ENCODE data around the gene KLHDC1.
A peak's percentile ranks its signal among the peaks of the same experiment; 100 is the strongest.

KLHDC1 gene

DNA sequence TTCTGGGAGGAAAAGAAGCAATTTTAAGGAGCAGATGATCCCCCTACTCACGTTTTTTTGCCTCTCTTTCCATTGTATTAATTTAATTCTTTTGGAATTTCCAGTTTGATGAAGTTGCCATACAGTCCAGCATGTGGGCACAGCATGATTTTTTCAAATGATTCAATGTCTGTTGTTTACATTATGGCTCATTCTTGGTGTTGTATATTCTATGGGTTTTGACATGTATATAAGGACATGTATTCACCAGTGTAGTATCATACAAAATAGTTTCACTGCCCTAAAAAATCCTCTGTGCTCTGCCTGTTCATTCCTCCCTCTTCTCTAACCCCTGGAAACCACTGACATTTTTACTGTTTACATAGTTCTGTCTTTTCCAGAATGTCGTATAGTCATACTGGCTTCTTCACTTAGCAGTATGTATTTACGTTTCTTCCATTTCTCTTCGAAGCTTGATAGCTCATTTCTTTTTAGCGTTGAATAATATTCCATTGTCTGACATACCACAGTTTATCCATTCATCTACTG lies 61.7 kb downstream of the KLHDC1 start:
- Histone ChIP-seq H3K4me3 (ENCODE audit: low read depth, low read length) (no peak overlapping the region), H3K36me3 (no peaks in the 10 kb centered on the region), H3K9me3 (ENCODE audit: severe bottlenecking) (no peaks in the 10 kb centered on the region), H3K27ac (no peak overlapping the region), H3K27me3 (ENCODE audit: insufficient read depth, low read depth, severe bottlenecking) (no peaks in the 10 kb centered on the region)
- DNase-seq: no peak
- TF ChIP-seq, protein P1, sequence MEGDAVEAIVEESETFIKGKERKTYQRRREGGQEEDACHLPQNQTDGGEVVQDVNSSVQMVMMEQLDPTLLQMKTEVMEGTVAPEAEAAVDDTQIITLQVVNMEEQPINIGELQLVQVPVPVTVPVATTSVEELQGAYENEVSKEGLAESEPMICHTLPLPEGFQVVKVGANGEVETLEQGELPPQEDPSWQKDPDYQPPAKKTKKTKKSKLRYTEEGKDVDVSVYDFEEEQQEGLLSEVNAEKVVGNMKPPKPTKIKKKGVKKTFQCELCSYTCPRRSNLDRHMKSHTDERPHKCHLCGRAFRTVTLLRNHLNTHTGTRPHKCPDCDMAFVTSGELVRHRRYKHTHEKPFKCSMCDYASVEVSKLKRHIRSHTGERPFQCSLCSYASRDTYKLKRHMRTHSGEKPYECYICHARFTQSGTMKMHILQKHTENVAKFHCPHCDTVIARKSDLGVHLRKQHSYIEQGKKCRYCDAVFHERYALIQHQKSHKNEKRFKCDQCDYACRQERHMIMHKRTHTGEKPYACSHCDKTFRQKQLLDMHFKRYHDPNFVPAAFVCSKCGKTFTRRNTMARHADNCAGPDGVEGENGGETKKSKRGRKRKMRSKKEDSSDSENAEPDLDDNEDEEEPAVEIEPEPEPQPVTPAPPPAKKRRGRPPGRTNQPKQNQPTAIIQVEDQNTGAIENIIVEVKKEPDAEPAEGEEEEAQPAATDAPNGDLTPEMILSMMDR (IDR thresholded peaks at IDR 0.05; ENCODE audit: low read depth, low read length): no peak

- TF ChIP-seq, protein P1 (IDR thresholded peaks at IDR 0.05; ENCODE audit: low read depth, low read length): no peak
- no peak for DNase-seq
- no peak overlapping the region for H3K4me3 ChIP-seq (ENCODE audit: low read depth, low read length)
- no peak overlapping the region for H3K27ac ChIP-seq
- H3K36me3 ChIP-seq: no peaks in the 10 kb centered on the region
- H3K27me3 ChIP-seq (ENCODE audit: insufficient read depth, low read depth, severe bottlenecking): no peaks in the 10 kb centered on the region
- no peaks in the 10 kb centered on the region for H3K9me3 ChIP-seq (ENCODE audit: severe bottlenecking)
Measured at GRCh38 chr14:49755378-49755777, 62.5 kb downstream of the KLHDC1 start.

GRCh38 chr14:49761839-49762551 lies 69.1 kb downstream of the KLHDC1 start:
- TF ChIP-seq, protein P1 (IDR thresholded peaks at IDR 0.05; ENCODE audit: low read depth, low read length): no peak
- H3K27me3 ChIP-seq (ENCODE audit: insufficient read depth, low read depth, severe bottlenecking): no peaks in the 10 kb centered on the region
- no peaks in the 10 kb centered on the region for H3K36me3 ChIP-seq
- H3K4me3 ChIP-seq (ENCODE audit: low read depth, low read length): no peak overlapping the region
- H3K27ac ChIP-seq: no peak overlapping the region
- no peak for DNase-seq
- no peaks in the 10 kb centered on the region for H3K9me3 ChIP-seq (ENCODE audit: severe bottlenecking)

DNA sequence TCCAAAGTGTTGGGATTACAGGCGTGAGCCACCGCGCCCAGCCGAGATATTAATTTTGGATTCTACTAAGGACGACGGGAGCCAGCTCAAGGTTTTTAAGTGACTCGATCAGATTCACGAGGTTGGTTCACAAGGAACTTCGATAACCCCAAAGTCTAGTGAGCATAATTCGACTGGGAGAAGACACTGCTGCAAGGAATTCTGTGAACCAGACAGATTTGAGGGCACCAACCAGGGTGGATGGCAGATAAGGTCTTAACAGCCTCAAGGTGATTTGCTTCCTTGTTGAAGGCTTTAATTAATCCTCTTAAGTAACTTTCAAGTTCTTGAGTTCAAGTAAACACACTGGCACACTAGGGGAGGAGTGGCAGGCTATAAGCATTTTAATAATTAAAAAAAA lies 73.9 kb downstream of the KLHDC1 start:
- Histone ChIP-seq H3K27ac (peak overlapping the region; percentile 94), H3K36me3 (no peaks in the 10 kb centered on the region; the same call in 1 of the 2 replicates), H3K27me3 (ENCODE audit: insufficient read depth, low read depth, severe bottlenecking) (no peaks in the 10 kb centered on the region), H3K9me3 (ENCODE audit: severe bottlenecking) (no peaks in the 10 kb centered on the region), H3K4me3 (ENCODE audit: low read depth, low read length) (peak overlapping the region; percentile 83)
- DNase-seq: peak; percentile 78
- TF ChIP-seq, protein P1 (IDR thresholded peaks at IDR 0.05; ENCODE audit: low read depth, low read length): no peak

GRCh38 chr14:49767270-49767570 lies 74.3 kb downstream of the KLHDC1 start:
- TF ChIP-seq, protein P1 (IDR thresholded peaks at IDR 0.05; ENCODE audit: low read depth, low read length): no peak
- H3K27ac ChIP-seq: peak overlapping the region; percentile 94
- peak overlapping the region; percentile 83 for H3K4me3 ChIP-seq (ENCODE audit: low read depth, low read length)

More at GRCh38 chr14:49767270-49767570, 74.3 kb downstream of the KLHDC1 start:
- no peaks in the 10 kb centered on the region for H3K9me3 ChIP-seq (ENCODE audit: severe bottlenecking)
- no peaks in the 10 kb centered on the region for H3K27me3 ChIP-seq (ENCODE audit: insufficient read depth, low read depth, severe bottlenecking)
- no peak for DNase-seq
- H3K36me3 ChIP-seq: no peaks in the 10 kb centered on the region; the same call in none of the 2 replicates

Measured in WERI-Rb-1 (cell line).